ENCODE measurements around the gene CFAP54. TPM values are rescaled to one million over a fixed set of nuclear protein-coding genes. Genes with fewer than 3 reads are reported as not detected.

Gene CFAP54
- total and polyA plus RNA-seq, 2 donors (not counting 3 experiments of a cell fraction or from before 2014, with no cell fraction given): 3.6 to 26.9 TPM

DNA sequence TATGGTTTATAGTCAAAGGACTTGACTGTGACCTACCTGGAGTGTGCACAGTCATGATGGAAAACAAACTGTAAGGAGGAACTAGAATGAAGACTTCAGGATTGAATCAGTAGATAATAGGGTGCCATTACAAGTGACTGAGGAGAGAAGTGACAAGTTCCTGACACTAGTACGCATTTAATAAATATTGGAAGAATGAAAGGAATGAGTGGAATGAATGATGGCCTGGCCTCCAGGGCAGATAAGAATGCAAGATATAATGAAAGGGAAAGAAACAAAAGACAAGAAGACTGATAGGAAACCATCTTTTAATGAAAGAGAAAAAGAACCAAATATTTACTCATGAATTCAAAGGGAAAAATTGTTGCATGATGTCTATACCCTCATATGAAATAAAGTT, 372.9 kb downstream of the CFAP54 start:
- intact Hi-C loops (cut with micrococcal nuclease): no loop called here
- ChIA-PET POLR2A (no interaction called here), CTCF (no interaction called here)
- H3K79me2 ChIP-seq (ENCODE audit: control insufficient read depth, insufficient read depth, low read length): no peaks in the 10 kb centered on the region
- H3K4me3 ChIP-seq (replicated peaks in 1 of 3; ENCODE audit: insufficient read depth in 1 of 3, low read depth in 1 of 3, low read length in 3 of 3): no peak overlapping the region
- no peaks in the 10 kb centered on the region for H3K9me1 ChIP-seq (replicated peaks; ENCODE audit: control insufficient read depth, extremely low read depth, insufficient read depth, low read length)
- no peaks in the 10 kb centered on the region for H3K4me1 ChIP-seq (ENCODE audit: control insufficient read depth, extremely low read depth, insufficient read depth, low read length)
- no peak overlapping the region for H3K27ac ChIP-seq (ENCODE audit: insufficient read depth, low read depth, low read length)
- DNase-seq (ENCODE audit: low read depth, low spot score) (no peak), FAIRE-seq (no peak)
- H3K36me3 ChIP-seq (ENCODE audit: control insufficient read depth in 2 of 2, extremely low read depth in 1 of 2, insufficient read depth in 2 of 2, low read length in 2 of 2): no peaks in the 10 kb centered on the region
- TF ChIP-seq MYC (IDR thresholded peaks at IDR 0.05; ENCODE audit: low read depth, low read length): no peak
- no peak for TF ChIP-seq EZH2 (IDR thresholded peaks at IDR 0.05; ENCODE audit: borderline replicate concordance, low read depth, low read length, severe bottlenecking)
- TF ChIP-seq POLR2AphosphoS5 (IDR thresholded peaks at IDR 0.05; ENCODE audit: insufficient read depth, low read depth, low read length): no peak
- TF ChIP-seq MAX (IDR thresholded peaks at IDR 0.05; ENCODE audit: insufficient read depth, insufficient read length): no peak
- TF ChIP-seq FOS (IDR thresholded peaks at IDR 0.05; ENCODE audit: borderline replicate concordance, insufficient read depth, low read length): no peak
- TF ChIP-seq GATA2 (IDR thresholded peaks at IDR 0.05; ENCODE audit: insufficient read depth, insufficient read length, low read depth, low read length): no peak
- TF ChIP-seq POLR2A (IDR thresholded peaks at IDR 0.05; ENCODE audit: low read depth, low read length): no peak
- TF ChIP-seq JUN (IDR thresholded peaks at IDR 0.05; ENCODE audit: borderline replicate concordance, insufficient read depth, insufficient read length, low read depth): no peak
- TF ChIP-seq, protein P1, sequence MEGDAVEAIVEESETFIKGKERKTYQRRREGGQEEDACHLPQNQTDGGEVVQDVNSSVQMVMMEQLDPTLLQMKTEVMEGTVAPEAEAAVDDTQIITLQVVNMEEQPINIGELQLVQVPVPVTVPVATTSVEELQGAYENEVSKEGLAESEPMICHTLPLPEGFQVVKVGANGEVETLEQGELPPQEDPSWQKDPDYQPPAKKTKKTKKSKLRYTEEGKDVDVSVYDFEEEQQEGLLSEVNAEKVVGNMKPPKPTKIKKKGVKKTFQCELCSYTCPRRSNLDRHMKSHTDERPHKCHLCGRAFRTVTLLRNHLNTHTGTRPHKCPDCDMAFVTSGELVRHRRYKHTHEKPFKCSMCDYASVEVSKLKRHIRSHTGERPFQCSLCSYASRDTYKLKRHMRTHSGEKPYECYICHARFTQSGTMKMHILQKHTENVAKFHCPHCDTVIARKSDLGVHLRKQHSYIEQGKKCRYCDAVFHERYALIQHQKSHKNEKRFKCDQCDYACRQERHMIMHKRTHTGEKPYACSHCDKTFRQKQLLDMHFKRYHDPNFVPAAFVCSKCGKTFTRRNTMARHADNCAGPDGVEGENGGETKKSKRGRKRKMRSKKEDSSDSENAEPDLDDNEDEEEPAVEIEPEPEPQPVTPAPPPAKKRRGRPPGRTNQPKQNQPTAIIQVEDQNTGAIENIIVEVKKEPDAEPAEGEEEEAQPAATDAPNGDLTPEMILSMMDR (IDR thresholded peaks at IDR 0.05; ENCODE audit: extremely low read depth in 1 of 2, insufficient read depth in 1 of 2, low read depth in 1 of 2, low read length in 2 of 2): no peak
- H3K27me3 ChIP-seq (ENCODE audit: control insufficient read depth in 2 of 2, insufficient read depth in 2 of 2, low read length in 2 of 2): no peaks in the 10 kb centered on the region
- no peak overlapping the region for H3K9ac ChIP-seq (replicated peaks; ENCODE audit: extremely low read depth, insufficient read depth, low read length)
- dilution Hi-C loops (cut with MboI; ENCODE audit: extremely low pct_ligation_motif_present, low sequenced_read_pairs): no loop called here
- BruUV-seq (replicated peaks): no TSS peak
- H4K20me1 ChIP-seq (replicated peaks; ENCODE audit: control insufficient read depth, extremely low read depth, insufficient read depth, low read length): no peaks in the 10 kb centered on the region
- H3K9me3 ChIP-seq (replicated peaks; ENCODE audit: control insufficient read depth, insufficient read depth, low read length): no peaks in the 10 kb centered on the region
- no peak overlapping the region for H2AFZ ChIP-seq (ENCODE audit: low read depth, low read length)
- no peak overlapping the region for H3K4me2 ChIP-seq (ENCODE audit: insufficient read depth, low read length)

Data from endothelial cell of umbilical vein (primary cell).